A549 (cell line): ENCODE data around the gene ELAVL4.

Source experiments
- FOSL2 ChIP-seq, 2 experiments: fragments of 450-650 bp in 1 of 2; fragments of >200 bp in 1 of 2; sonication (Bioruptor Twin) in 1 of 2; formaldehyde crosslinking; IDR thresholded peaks; 2 replicates each; pipeline versions ENCODE4 v1.5.0 to v1.6.1; 2016 to 2020; ENCODE audit warnings: mild to moderate bottlenecking in 1 of 2, moderate library complexity in 1 of 2
- GATA3 ChIP-seq: IDR thresholded peaks from 2 replicates; pipeline ENCODE4 v1.6.1; 2012; ENCODE audit warnings: borderline replicate concordance
- JUN ChIP-seq, 2 experiments: fragments of >200 bp; sonication (Bioruptor Twin); formaldehyde crosslinking; IDR thresholded peaks; 2 replicates in 1 of 2; 3 replicates in 1 of 2; pipeline ENCODE4 v1.6.1; 2016 to 2017
- JUNB ChIP-seq: fragments of >200 bp; sonication (Bioruptor Twin); formaldehyde crosslinking; IDR thresholded peaks from 2 replicates; pipeline ENCODE4 v1.6.1; 2016
- POLR2A ChIP-seq: IDR thresholded peaks from 2 replicates; pipeline ENCODE4 v1.6.1; 2012; ENCODE audit warnings: mild to moderate bottlenecking, low read length
- ZSCAN20 ChIP-seq: fragments of 250-450 bp; sonication (Bioruptor Pico); IDR thresholded peaks from 2 replicates; pipeline ENCODE4 v1.8.0; 2022; ENCODE audit warnings: mild to moderate bottlenecking, moderate library complexity
- TF ChIP-seq, protein P1 (sequence below): fragments of >200 bp; sonication (Bioruptor Twin); formaldehyde crosslinking; IDR thresholded peaks from 3 replicates; pipeline ENCODE4 v1.5.1; 2016

DNA sequence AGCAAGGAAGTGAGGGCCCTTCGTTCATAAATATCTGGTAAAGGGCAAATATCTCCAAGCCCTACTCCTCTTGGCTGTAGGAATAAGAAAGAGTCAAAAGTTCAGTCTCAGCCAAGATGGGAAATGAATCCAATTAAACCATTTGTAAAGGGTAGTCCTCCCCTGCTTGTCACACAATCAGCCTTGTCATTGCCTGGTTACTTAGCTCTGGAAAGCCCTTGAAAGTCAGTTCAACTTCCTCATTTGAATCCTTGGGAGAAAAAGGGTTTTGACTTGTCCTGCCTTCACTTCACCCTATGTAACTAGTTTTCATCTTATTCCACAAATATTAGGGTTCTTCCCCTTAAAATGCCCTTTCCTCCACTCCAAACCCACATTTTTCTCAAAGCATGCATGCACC is 100.0 kb downstream of the ELAVL4 start:
- TF ChIP-seq POLR2A (no peak), JUN (IDR thresholded peaks at IDR 0.05) (no peak), JUNB (no peak), GATA3 (no peak), ZSCAN20 (no peak), FOSL2 (IDR thresholded peaks at IDR 0.05) (no peak), FOSL2 (CRISPR knock-in tag; IDR thresholded peaks at IDR 0.05) (no peak)
- TF ChIP-seq, protein P1, sequence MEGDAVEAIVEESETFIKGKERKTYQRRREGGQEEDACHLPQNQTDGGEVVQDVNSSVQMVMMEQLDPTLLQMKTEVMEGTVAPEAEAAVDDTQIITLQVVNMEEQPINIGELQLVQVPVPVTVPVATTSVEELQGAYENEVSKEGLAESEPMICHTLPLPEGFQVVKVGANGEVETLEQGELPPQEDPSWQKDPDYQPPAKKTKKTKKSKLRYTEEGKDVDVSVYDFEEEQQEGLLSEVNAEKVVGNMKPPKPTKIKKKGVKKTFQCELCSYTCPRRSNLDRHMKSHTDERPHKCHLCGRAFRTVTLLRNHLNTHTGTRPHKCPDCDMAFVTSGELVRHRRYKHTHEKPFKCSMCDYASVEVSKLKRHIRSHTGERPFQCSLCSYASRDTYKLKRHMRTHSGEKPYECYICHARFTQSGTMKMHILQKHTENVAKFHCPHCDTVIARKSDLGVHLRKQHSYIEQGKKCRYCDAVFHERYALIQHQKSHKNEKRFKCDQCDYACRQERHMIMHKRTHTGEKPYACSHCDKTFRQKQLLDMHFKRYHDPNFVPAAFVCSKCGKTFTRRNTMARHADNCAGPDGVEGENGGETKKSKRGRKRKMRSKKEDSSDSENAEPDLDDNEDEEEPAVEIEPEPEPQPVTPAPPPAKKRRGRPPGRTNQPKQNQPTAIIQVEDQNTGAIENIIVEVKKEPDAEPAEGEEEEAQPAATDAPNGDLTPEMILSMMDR, result no peak
